CD4-positive, alpha-beta T cell treated with Interferon alpha-2 for 1 hour (primary cell): ENCODE measurements around the gene UFSP1.
A peak's percentile ranks its signal among the peaks of the same experiment; 100 is the strongest.

Source experiments
- DNase-seq, 2 donors: peaks; one replicate each; pipeline ENCODE4 v3.0.0-alpha.2; 2020 to 2022

UFSP1 gene

GRCh38 chr7:100854146-100854895, 35.2 kb downstream of the UFSP1 start:
- DNase-seq: no peak

DNA sequence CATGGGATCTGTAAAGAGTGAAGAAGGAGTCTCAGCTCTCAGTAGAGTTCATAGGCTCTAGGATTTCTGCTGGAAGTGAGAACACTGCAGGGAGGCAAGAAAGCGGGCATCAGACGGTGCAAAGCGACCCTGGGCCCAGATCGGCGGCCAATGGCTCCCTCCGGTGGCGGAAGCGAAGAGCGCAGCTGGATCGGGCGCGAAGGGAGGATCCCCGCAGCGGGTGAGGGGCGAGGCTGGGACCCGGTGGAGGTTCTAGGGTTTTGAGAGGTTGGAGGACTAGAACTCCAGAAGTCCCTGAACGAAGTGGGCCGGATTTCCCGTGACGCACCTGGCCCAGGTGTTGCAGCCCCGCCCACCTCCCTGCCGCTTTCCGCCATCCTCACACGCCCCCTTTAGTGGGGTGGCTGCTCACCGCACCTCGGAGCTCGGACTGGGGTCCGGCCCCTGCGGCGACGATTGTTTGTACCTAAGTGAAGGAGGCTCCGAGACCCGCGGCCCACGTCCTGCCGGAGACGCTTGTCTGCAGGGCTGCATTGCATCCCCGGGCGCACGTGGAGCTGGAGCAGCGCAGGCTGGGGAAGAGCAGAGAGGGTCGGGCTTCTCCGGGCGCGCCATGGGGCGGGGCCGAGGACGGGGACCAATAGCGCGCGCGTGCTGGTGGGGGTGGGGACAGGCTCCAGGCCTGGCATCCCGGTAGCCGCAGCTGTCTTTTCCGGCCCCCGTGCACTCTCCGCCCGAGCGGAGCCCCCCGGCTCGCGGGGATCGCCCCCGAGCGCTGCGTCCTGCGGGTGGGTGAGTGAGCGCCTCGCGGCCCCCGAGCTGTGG, 37.3 kb downstream of the UFSP1 start, which contains the start of gene SLC12A9:
TSS of gene SLC12A9 (plus strand) at position 666 of the 825 bp plus-strand sequence. CDS start 1,485 bp downstream, outside the sequence.
- peak; percentile 81 to 86 for DNase-seq

GRCh38 chr7:100847360-100847759, 42.2 kb downstream of the UFSP1 start:
- no peak for DNase-seq

DNA sequence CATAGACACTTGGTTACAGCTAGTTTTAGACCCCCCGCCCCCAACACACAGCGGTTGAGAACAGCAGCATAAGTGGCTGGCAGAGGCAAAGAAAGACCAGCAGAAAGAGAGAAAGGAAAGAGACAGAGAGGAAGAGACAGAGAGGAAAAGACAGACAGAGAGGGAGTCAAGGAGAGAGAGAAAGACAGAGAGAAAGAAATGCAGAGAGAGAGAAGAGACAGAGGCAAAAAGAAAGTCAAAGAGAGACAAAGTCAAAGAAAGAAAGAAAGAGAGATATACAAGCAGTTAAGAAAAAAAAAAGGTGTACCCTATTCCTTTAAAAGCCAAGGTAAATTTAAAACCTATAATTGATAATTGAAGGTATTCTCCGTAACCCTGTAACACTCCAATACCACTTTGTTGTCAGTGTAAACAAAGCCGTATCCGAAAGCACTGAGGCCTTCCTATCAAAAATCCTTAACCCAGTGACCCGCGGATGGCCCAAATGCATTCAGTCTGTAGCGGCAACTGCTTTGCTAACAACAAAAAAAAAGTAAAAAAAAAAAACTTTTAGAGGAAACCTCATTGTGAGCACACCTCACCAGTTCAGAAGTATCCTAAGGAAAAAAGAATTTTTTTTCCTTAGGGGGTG, 48.9 kb downstream of the UFSP1 start:
- no peak for DNase-seq

DNA sequence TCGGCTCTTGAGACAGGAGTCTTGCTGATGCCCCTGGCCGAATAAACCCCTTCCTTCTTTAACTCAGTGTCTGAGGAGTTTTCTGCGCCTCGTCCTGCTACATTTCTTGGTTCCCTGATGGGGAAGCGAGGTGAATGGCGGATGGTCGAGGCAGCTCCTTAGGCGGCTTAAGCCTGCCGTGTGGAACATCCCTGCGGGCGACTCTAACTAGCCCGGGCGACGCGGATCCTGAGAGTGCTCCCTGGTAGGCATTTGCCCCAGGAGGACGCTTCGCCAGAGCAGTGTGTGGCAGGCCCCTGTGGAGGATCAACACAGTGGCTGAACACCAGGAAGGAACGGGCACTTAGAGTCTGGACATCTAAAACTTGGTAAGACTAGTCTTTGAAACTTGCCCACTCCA, 50.2 kb downstream of the UFSP1 start:
- DNase-seq: no peak
